Muscle layer of colon (tissue), 2 donors: Measurements from ENCODE around the gene KAT7.

Experiments used
- H3K27ac ChIP-seq: one replicate; pipeline ENCODE4 v1.7.0; 2013; ENCODE audit warnings: low read depth, mild to moderate bottlenecking, low read length, moderate library complexity
- H3K27me3 ChIP-seq, 2 donors: one replicate each; pipeline ENCODE4 v1.7.0; 2013; ENCODE audit warnings: low read length in 2 of 2, mild to moderate bottlenecking in 2 of 2; ENCODE audit not compliant: insufficient read depth in 2 of 2, control insufficient read depth in 1 of 2
- H3K36me3 ChIP-seq: one replicate; pipeline ENCODE4 v1.7.0; 2013; ENCODE audit warnings: mild to moderate bottlenecking, low read length; ENCODE audit not compliant: insufficient read depth
- H3K4me1 ChIP-seq: one replicate; pipeline ENCODE4 v1.7.0; 2013; ENCODE audit warnings: mild to moderate bottlenecking, low read length; ENCODE audit not compliant: insufficient read depth
- H3K4me3 ChIP-seq, 2 donors: one replicate each; pipeline ENCODE4 v1.7.0; 2013; ENCODE audit warnings: low read length in 2 of 2, low read depth in 1 of 2, mild to moderate bottlenecking in 1 of 2, moderate library complexity in 1 of 2
- H3K9ac ChIP-seq: one replicate; pipeline ENCODE4 v1.7.0; 2013; ENCODE audit warnings: low read length
- H3K9me3 ChIP-seq: one replicate; pipeline ENCODE4 v1.7.0; 2013; ENCODE audit warnings: mild to moderate bottlenecking, low read length
- donor health status: abdominal sarcoma.
- donor health status: Adenocarcinoma of cecum.

Gene KAT7

GRCh38 chr17:49830605-49831004, 42.1 kb downstream of the KAT7 start:
- Histone ChIP-seq H3K9ac (no peak overlapping the region), H3K36me3 (peaks cover 55% of the 10 kb centered on the region), H3K4me3 (no peak overlapping the region), H3K4me1 (peaks cover 7% of the 10 kb centered on the region), H3K27ac (no peak overlapping the region), H3K27me3 (no peaks in the 10 kb centered on the region), H3K9me3 (no peaks in the 10 kb centered on the region)

DNA sequence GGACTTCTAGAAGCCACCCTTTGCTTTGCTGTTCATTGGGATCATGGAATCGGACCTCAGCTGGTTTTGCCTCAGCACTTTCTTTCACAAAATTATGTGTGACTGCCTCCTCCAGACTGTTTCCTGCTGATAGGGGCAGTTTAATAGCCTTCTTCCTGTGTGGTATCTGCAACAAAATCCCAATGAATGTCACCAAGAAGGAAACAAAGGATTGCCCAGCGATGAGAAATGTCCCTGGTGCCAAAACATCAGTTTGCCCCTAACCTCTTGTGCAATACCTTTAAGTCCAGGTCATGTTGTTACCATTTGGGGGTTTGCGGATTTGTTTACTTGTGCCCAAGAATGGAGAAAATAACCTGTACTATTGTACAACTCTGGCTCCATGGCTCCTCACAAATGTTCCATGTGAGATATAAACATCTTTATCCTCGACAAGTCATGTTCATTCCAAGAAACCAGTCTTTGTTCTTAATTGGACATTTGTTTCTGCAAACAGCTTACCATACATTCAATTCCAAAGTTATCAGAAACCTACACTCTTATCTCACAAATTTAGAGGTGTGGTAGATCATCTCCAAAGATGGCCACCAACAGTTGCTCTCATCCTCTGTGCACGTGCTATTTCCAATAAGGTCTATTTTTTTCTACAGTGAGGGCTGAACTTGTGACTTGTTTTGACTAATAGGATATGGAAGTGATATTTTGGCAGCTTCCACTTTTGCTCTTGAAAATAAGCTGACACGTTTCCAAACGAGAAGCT, 44.5 kb downstream of the KAT7 start:
- H3K9me3 ChIP-seq, result no peaks in the 10 kb centered on the region
- H3K4me3 ChIP-seq, result no peak overlapping the region
- no peak overlapping the region for H3K27ac ChIP-seq
- H3K4me1 ChIP-seq, result peaks cover 7% of the 10 kb centered on the region
- H3K9ac ChIP-seq, result no peak overlapping the region
- no peaks in the 10 kb centered on the region for H3K27me3 ChIP-seq
- H3K36me3 ChIP-seq, result peaks cover 34% of the 10 kb centered on the region

DNA sequence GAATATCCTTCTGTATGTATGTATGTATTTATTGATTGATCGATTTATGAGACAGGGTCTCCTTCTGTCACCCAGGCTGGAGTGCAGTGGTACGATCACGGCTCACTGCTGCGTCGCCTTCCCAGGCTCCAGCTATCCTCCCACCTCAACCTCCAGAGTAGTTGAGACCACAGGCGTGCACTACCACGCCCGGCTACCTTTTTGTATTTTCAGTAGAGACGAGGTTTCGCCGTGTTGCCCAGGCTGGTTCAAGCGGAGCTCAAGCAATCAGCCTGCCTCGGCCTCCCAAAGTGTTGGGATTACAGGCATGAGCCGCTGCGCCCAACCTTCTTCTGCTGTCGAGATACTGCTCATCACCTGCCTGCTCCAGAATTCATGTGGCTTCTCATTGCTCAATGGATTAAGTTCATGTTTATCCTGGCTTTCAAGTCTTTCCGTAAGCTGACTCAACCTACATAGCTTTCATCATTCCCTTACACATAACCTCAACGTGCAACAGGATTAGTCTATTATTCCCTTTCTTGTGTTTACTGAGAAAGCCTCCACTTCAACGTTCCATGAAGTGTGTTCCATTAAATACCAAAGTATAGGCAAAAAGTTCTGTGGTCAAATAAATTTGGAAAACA, 45.8 kb downstream of the KAT7 start:
- peaks cover 30% of the 10 kb centered on the region for H3K36me3 ChIP-seq
- no peaks in the 10 kb centered on the region for H3K9me3 ChIP-seq
- peaks cover 1% of the 10 kb centered on the region for H3K4me1 ChIP-seq
- H3K27ac ChIP-seq, result no peak overlapping the region
- no peak overlapping the region for H3K4me3 ChIP-seq
- no peaks in the 10 kb centered on the region for H3K27me3 ChIP-seq
- H3K9ac ChIP-seq, result no peak overlapping the region

GRCh38 chr17:49835472-49835871, 47.0 kb downstream of the KAT7 start:
- no peaks in the 10 kb centered on the region for H3K27me3 ChIP-seq
- H3K27ac ChIP-seq, result no peak overlapping the region
- no peak overlapping the region for H3K4me3 ChIP-seq
- H3K9me3 ChIP-seq, result no peaks in the 10 kb centered on the region
- no peaks in the 10 kb centered on the region for H3K4me1 ChIP-seq
- H3K9ac ChIP-seq, result no peak overlapping the region
- H3K36me3 ChIP-seq, result peaks cover 24% of the 10 kb centered on the region

DNA sequence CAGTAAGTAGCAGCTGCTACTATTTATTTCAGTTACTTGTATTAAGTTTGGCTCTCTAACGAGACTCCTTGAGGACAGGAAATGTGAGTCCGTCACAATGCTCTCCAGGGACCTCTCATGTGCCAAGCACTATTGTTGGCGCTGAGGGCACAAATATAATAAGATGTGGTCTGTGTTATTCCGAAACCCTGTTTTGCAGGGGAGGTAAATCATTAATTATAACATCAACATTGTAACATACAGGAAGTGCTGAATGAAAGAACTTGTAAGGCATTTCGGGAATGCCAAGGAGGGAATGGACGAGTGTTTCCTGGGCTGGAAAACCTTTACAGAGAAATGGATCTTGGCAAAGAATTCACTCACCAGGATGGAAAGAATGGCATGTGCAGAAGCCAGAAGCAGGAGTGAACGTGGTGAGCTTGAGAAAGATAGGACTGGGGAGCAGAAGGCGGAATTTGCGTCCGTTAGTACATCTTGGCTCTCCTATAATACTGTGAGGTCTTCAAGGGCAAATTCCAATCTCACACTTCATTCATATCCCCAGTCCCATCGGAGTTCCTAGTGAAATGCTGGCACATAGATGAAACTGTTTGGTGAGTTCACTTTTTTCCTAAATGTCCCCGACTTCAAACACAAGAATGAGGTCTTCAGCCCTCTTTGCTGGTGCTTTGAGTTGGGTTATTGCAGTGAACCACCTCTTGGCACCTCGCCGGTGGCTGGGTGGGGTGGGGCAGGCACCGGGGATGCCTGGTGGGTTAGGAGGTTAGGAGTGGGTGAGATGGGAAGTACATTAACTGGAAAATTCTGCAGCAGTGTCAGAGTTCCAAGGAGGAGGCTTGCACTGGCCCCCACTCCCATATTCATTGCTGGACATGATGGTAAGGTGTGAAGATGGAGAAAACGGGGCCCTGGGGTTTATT, 47.9 kb downstream of the KAT7 start:
- peaks cover 24% of the 10 kb centered on the region for H3K36me3 ChIP-seq
- H3K27ac ChIP-seq, result no peak overlapping the region
- H3K4me3 ChIP-seq, result no peak overlapping the region

DNA sequence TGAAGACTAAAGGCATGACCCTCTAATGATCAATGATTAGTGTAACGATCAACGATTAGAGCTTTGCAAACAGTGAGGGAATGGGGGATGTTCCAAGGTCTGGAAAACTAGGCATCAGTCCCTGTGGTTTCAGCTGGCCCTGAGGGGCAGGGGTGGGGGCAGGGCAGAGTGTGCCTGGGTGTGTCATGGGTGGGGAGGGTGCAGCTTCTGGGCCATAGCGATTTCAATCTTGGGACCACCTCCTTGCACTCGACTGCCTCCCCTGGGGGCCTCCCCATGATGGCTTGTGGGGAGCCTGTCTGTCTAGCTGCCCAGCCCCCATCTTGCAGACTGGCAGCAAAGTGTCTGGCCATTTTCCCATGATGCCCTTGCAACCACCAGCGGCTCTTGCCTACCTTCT, 51.0 kb downstream of the KAT7 start:
- H3K9ac ChIP-seq, result no peak overlapping the region
- H3K27ac ChIP-seq, result no peak overlapping the region
- H3K36me3 ChIP-seq, result peaks cover 9% of the 10 kb centered on the region
- no peaks in the 10 kb centered on the region for H3K27me3 ChIP-seq
- peaks cover 9% of the 10 kb centered on the region for H3K4me1 ChIP-seq
- no peak overlapping the region for H3K4me3 ChIP-seq
- H3K9me3 ChIP-seq, result no peaks in the 10 kb centered on the region

More for the DNA sequence above, 47.9 kb downstream of the KAT7 start:
- H3K27me3 ChIP-seq, result no peaks in the 10 kb centered on the region
- H3K4me1 ChIP-seq, result no peaks in the 10 kb centered on the region
- H3K9ac ChIP-seq, result no peak overlapping the region
- no peaks in the 10 kb centered on the region for H3K9me3 ChIP-seq

- no peak overlapping the region for H3K4me3 ChIP-seq
- H3K36me3 ChIP-seq, result no peaks in the 10 kb centered on the region
- no peak overlapping the region for H3K27ac ChIP-seq
- H3K9me3 ChIP-seq, result no peaks in the 10 kb centered on the region
- H3K27me3 ChIP-seq, result no peaks in the 10 kb centered on the region
- peaks cover 28% of the 10 kb centered on the region for H3K4me1 ChIP-seq
- no peak overlapping the region for H3K9ac ChIP-seq
These were observed 53.1 kb downstream of the KAT7 start for GRCh38 chr17:49841548-49841947.

- H3K4me1 ChIP-seq, result peaks cover 28% of the 10 kb centered on the region
- no peak overlapping the region for H3K9ac ChIP-seq
- no peak overlapping the region for H3K27ac ChIP-seq
- no peaks in the 10 kb centered on the region for H3K36me3 ChIP-seq
- no peaks in the 10 kb centered on the region for H3K9me3 ChIP-seq
- no peak overlapping the region for H3K4me3 ChIP-seq
- no peaks in the 10 kb centered on the region for H3K27me3 ChIP-seq
These were observed 53.9 kb downstream of the KAT7 start for GRCh38 chr17:49842371-49842770.

GRCh38 chr17:49842846-49843245, 54.4 kb downstream of the KAT7 start:
- H3K27me3 ChIP-seq, result no peaks in the 10 kb centered on the region
- H3K4me3 ChIP-seq, result no peak overlapping the region
- H3K4me1 ChIP-seq, result peaks cover 28% of the 10 kb centered on the region
- no peak overlapping the region for H3K9ac ChIP-seq
- H3K36me3 ChIP-seq, result no peaks in the 10 kb centered on the region
- H3K27ac ChIP-seq, result no peak overlapping the region
- H3K9me3 ChIP-seq, result no peaks in the 10 kb centered on the region

GRCh38 chr17:49843774-49844350, 55.4 kb downstream of the KAT7 start:
- no peaks in the 10 kb centered on the region for H3K9me3 ChIP-seq
- H3K27ac ChIP-seq, result no peak overlapping the region
- no peak overlapping the region for H3K9ac ChIP-seq
- H3K27me3 ChIP-seq, result no peaks in the 10 kb centered on the region
- no peaks in the 10 kb centered on the region for H3K36me3 ChIP-seq
- peaks cover 28% of the 10 kb centered on the region for H3K4me1 ChIP-seq
- no peak overlapping the region for H3K4me3 ChIP-seq

DNA sequence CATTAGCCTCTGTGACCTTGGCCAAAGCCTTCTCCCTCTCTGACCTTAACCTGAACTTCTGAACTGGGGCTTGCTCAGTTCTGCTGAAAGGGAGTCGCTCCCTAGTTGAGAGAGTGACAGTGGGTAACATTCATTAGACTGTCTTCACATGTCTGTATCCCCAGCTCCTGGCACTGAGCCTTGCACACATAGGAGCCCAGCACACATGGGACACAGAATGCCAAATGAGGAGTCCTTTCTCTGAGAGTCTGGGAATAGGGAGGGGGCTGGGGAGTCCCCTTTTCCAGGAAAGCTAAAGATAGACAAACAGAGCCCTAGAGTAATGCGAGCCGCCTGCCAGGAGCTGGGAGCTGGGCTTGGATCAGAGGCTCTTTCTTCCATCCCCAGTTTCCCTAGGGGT, 56.8 kb downstream of the KAT7 start:
- Histone ChIP-seq H3K27me3 (no peaks in the 10 kb centered on the region), H3K27ac (peak overlapping the region; percentile 45), H3K9me3 (no peaks in the 10 kb centered on the region), H3K36me3 (no peaks in the 10 kb centered on the region), H3K4me3 (no peak overlapping the region), H3K9ac (no peak overlapping the region), H3K4me1 (peaks cover 28% of the 10 kb centered on the region)
